ENCODE measurements around the gene HTR1D.

The HTR1D gene

GRCh38 chr1:23185381-23185780, 31.9 kb downstream of the HTR1D start:
- DNase-seq (ENCODE audit: low read depth in 1 of 2, low spot score in 1 of 2): no peak

GRCh38 chr1:23184212-23184934, 32.9 kb downstream of the HTR1D start:
- DNase-seq (ENCODE audit: low read depth in 1 of 2, low spot score in 1 of 2): no peak

DNA sequence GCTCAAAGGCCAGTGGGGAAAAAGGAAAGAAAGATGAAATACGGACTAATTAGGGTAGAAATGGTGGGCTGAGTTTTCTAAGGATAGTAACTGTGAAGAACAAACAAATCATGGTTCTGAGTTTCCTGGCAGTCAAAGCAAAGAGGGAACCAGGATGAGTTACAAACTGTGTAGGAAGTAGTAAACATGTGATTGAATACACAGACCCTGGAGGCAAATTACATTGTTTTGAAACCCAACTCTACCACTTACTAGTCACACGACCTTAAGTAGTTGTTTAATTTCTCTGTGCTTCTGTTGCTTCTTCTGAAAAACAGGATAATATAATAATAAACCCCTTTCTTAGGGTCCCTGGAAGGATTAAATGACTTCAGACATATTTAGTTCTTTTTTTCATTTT, 37.4 kb downstream of the HTR1D start:
- DNase-seq (ENCODE audit: low read depth in 1 of 2, low spot score in 1 of 2): no peak

GRCh38 chr1:23178950-23179349, 38.4 kb downstream of the HTR1D start:
- no peak for DNase-seq (ENCODE audit: low read depth in 1 of 2, low spot score in 1 of 2)

- DNase-seq (ENCODE audit: low read depth in 1 of 2, low spot score in 1 of 2): no peak
Observed at GRCh38 chr1:23178414-23178813, 38.9 kb downstream of the HTR1D start.

- DNase-seq (ENCODE audit: low read depth in 1 of 2, low spot score in 1 of 2): peak; percentile 13 to 24
Observed at GRCh38 chr1:23177438-23178380, 39.6 kb downstream of the HTR1D start.

- no peak for DNase-seq (ENCODE audit: low read depth in 1 of 2, low spot score in 1 of 2)
Observed at GRCh38 chr1:23177031-23177430, 40.3 kb downstream of the HTR1D start.

- DNase-seq (ENCODE audit: low read depth in 1 of 2, low spot score in 1 of 2): no peak
Observed at GRCh38 chr1:23174426-23175110, 42.7 kb downstream of the HTR1D start.

- DNase-seq (ENCODE audit: low read depth in 1 of 2, low spot score in 1 of 2): no peak
Observed at GRCh38 chr1:23171181-23171755, 46.0 kb downstream of the HTR1D start.

DNA sequence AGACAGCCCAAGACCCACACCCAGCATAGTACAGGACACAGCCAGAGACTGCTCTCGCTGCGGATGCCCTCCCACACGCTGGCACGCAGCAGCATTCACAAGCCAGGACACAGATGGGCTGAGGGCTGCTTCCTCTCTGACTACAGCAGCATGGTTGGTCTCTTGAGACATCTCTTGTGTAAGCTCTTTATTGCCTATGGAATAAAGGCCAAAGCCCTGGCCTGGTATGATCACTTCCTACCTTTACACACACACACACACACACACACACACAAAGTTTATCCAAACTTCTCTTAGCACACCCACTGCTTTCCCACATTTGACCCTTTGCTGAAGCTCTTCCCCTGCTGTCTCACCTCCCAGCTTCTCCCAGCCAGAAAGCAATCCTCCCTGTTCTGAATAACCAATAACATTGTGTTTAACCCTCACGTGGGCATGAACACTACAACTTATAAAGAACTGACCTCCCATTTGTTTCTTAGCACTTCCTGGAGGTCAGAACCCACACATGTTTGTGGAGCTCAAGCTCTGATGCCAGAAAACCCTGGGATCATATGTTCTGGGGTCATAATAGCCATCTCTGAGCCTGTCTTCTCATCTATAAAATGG, 47.5 kb downstream of the HTR1D start:
- no peak for DNase-seq (ENCODE audit: low read depth in 1 of 2, low spot score in 1 of 2)

DNA sequence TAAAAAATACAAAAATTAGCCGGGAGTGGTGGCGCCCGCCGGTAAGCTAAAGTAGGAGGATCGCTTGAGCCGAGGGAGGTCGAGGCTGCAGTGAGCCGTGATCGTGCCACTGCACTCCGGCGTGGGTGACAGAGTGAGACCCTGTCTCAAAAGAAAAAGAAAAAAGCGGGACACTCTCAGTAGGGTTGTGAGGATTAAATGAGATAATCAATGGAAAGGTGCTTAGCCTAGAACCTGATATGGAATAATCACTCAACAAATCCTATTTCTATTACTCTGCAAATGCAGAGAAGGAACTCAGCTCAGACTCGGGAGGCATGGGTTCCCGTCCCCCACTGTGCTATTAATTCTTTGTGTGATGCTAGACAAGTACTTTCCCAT, 48.1 kb downstream of the HTR1D start:
- DNase-seq (ENCODE audit: low read depth in 1 of 2, low spot score in 1 of 2): no peak

GRCh38 chr1:23168445-23169194, 48.7 kb downstream of the HTR1D start, which contains the start of gene LUZP1:
TSS of gene LUZP1 (minus strand) at chr1:23168856.
- peak; percentile 84 for DNase-seq (ENCODE audit: low read depth in 1 of 2, low spot score in 1 of 2)

DNA sequence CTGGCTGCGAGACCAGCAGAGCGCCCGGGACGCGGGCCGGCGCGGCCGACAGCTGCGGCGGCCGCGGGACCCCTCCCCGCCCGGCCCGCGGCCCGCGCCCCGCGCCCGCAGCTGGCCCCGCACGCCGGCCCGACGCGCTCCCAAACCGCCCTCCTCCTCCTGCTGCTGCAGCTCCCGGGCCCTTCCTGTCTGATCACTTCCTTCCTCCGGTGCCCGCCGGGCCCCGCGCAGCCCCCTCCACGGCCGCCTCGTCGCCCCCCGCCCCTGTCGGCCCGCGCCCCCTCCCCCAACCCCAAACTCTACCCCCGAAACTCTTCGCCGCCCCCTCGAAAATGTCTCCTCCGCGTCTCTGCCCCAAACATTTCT, 49.2 kb downstream of the HTR1D start:
- DNase-seq (ENCODE audit: low read depth in 1 of 2, low spot score in 1 of 2): no peak

DNA sequence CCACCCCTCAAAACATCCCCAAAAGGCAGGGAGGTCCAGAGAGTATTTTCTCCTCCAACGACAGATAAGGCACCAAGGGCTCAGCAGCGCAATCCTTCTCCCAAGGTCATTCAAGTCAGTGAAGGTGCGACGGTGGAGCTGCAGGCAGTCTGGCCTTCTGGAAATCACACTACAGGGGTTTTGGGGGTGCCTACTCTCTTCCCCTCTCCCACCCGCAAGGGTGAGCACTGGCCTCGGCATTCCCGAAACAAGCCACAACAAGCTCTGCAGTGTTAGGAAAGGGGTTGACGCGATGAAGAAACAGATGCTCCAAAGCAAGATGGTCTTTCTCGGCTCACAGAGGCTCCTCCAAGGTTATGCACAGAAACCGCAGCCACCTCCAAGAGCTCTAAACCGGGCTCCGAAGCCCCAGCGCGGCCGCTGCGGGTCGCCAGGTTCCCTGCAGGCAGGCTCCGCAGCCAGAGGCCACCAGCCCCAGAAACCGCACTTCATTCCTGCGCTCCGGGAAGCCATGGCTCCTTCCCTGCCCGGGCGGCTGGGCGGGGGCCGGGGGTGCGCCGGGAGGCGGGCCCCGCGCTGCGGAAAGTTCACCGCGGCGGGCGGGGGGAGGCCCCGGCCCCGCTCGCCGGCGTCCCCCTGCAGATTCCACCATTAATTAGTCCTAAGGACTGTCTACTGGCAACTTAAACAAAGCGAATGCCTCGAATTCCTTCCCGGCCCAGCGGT, 49.8 kb downstream of the HTR1D start:
- DNase-seq (ENCODE audit: low read depth in 1 of 2, low spot score in 1 of 2): no peak

DNA sequence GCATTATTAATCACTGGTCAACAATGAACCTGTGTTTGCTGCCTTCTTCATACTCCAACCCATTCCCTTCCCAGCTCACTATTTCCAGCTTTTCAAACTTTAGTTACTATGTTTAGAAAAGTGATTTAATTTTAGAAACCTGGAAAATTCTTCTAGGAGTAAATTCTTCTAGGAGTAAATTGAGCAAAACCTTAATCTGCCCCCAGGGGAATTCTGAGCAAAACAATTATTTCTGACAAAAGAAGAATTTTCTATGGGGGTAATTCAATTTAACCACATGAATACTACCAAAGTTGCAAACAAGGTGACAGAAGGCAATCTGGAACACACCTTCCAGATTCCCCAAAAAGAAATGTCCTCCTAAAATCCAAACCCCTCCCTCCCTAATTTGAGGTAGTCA, 50.4 kb downstream of the HTR1D start:
- no peak for DNase-seq (ENCODE audit: low read depth in 1 of 2, low spot score in 1 of 2)

GRCh38 chr1:23163395-23163794, 53.9 kb downstream of the HTR1D start:
- no peak for DNase-seq (ENCODE audit: low read depth in 1 of 2, low spot score in 1 of 2)

DNA sequence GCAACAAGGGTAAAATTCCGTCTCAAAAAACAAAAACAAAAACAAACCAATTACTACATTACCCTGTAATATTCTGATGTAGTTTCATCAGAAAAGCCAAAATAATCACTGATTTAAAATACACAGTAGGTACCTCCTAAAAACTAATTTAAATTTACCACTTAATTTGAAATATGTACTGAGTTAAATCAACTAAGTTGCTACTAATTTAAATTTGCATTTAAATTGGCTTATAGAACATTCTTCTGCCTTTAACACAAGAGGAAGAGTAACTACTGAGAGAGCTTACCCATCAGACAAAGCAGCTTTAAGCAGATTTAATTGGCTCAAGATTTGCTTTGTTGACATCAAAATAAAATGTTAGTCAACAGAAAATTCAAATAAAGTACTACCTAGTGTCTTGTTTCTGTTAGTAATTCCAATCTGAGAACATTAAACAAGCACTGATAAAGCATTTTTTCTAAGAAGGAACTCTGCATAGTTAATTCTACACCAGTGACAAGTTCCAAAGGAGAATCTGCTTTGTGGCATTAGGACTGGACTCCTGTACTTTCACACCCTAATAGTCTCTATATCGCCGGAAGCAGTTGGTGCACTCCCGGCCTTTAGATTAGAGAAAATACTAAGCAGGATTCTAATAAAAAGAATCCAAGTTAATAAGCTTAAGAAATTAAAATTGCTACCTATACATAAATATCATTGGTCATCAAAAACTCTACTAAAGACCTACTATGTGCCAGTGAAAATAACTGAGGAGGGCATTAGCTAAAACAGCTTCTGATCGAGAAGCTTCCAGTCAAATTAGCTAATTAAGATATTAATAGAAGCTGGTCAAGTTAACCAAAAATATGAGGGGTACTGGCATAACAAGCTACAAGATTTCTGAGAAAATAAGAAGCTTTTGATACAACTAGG, 57.1 kb downstream of the HTR1D start:
- no peak for DNase-seq (ENCODE audit: low read depth in 1 of 2, low spot score in 1 of 2)

DNA sequence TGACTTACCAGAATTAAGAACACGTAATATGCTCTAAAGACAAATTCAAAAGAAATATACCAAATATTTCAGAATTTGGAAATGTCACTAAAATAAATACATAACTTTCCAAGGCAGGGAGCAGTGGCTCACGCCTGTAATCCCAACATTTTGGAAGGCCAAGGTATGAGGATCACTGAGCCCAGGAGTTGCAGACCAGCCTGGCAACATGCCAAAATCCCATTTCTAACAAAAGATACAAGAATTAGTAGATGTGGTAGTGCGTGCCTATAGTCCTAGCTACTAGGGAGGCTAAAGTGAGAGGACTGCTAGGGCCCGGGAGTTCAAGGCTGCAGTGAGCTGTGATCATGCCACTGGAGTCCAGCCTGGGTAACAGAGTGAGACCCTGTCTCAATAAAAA, 60.4 kb downstream of the HTR1D start:
- no peak for DNase-seq (ENCODE audit: low read depth in 1 of 2, low spot score in 1 of 2)
